ENCODE results near the gene C12orf75. TPM values are rescaled to one million over a fixed set of nuclear protein-coding genes. Genes with fewer than 3 reads are reported as not detected.
"Not testable (repeated sequence)": the region's sequence is repeated elsewhere in the genome, so short reads cannot be mapped to it uniquely, and the experiment has no call there.

The C12orf75 gene
- total RNA-seq, 2 experiments from 2014 or later: 16.7 to 17.0 TPM

DNA sequence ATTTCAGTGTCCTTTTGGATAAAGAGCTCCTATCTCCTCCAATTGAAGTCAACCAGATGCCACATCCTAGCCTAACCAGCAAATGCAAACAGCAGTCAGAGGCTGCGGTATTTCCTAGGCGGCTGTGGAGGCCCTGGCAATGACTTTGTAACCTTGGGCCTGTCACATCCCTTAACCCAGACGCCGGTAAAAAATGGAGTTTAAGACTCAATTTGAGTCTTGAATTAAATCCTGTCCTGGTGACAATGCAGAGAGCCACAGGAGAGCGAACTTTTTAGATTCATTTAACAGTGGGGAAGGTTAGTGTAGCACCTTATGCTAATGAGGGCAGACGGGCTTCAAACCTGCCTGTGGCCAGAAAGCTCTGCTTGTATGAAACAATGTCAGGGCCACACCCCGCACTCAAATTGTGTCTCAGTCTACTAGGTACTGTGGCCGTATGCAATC lies 1.3 kb downstream of the C12orf75 start:
- Mint-ChIP-seq H3K27ac (peak overlapping the region; percentile 74), H3K4me1 (ENCODE audit: low read depth) (peaks cover 63% of the 10 kb centered on the region), H3K36me3 (ENCODE audit: low read depth) (peaks cover 5% of the 10 kb centered on the region), H3K27me3 (no peaks in the 10 kb centered on the region), H3K4me3 (peak overlapping the region; percentile 87), H3K9me3 (no peaks in the 10 kb centered on the region)
- Histone ChIP-seq H3K27me3 (ENCODE audit: control insufficient read depth in 1 of 2, insufficient read depth in 2 of 2, low read length in 2 of 2) (no peaks in the 10 kb centered on the region), H3K36me3 (ENCODE audit: insufficient read depth, low read length) (no peaks in the 10 kb centered on the region), H3K27ac (ENCODE audit: low read depth in 1 of 2, low read length in 2 of 2) (peak overlapping the region in 1 of 2 donors; percentile 10), H3K9me3 (ENCODE audit: control insufficient read depth in 1 of 2, insufficient read depth in 1 of 2, low read length in 2 of 2) (no peaks in the 10 kb centered on the region), H3K4me3 (ENCODE audit: low read length) (peak overlapping the region; percentile 72), H3K4me1 (ENCODE audit: insufficient read depth, low read length) (peaks cover 30% of the 10 kb centered on the region)
- POLR2A ChIA-PET: interaction anchor here (1.2 to 4.5 kb wide), 2 partner anchors 30 to 96 kb away, joined by 3 to 25 read pairs; partner anchors contain the start of gene APPL2
- CTCF ChIA-PET: interaction anchor here (0.7 kb wide), 1 partner anchor 17 kb away, joined by 3 read pairs; no protein-coding TSS in a partner anchor
- intact Hi-C loops (cut with DNase I, micrococcal nuclease): loop anchor here in 1 of 2 experiments (5.0 kb wide), 1 partner anchor 225 kb away; the partner anchor contains the start of gene WASHC4
- peak in 7 of 14 experiments; percentile 9 to 61 (median 47) for DNase-seq
- peak; percentile 22 for ATAC-seq (ENCODE audit: poor library complexity)
- TF ChIP-seq, protein P1, sequence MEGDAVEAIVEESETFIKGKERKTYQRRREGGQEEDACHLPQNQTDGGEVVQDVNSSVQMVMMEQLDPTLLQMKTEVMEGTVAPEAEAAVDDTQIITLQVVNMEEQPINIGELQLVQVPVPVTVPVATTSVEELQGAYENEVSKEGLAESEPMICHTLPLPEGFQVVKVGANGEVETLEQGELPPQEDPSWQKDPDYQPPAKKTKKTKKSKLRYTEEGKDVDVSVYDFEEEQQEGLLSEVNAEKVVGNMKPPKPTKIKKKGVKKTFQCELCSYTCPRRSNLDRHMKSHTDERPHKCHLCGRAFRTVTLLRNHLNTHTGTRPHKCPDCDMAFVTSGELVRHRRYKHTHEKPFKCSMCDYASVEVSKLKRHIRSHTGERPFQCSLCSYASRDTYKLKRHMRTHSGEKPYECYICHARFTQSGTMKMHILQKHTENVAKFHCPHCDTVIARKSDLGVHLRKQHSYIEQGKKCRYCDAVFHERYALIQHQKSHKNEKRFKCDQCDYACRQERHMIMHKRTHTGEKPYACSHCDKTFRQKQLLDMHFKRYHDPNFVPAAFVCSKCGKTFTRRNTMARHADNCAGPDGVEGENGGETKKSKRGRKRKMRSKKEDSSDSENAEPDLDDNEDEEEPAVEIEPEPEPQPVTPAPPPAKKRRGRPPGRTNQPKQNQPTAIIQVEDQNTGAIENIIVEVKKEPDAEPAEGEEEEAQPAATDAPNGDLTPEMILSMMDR (IDR thresholded peaks at IDR 0.05): no peak

- Histone ChIP-seq H3K27ac (ENCODE audit: low read depth in 1 of 2, low read length in 2 of 2) (peak overlapping the region in 1 of 2 donors; percentile 10), H3K4me1 (ENCODE audit: insufficient read depth, low read length) (peaks cover 33% of the 10 kb centered on the region), H3K4me3 (ENCODE audit: low read length) (peak overlapping the region; percentile 72)
- not testable (repeated sequence) for ATAC-seq (ENCODE audit: poor library complexity); H3K9me3 ChIP-seq (ENCODE audit: control insufficient read depth in 1 of 2, insufficient read depth in 1 of 2, low read length in 2 of 2); H3K27me3 Mint-ChIP-seq; H3K36me3 Mint-ChIP-seq (ENCODE audit: low read depth); H3K36me3 ChIP-seq (ENCODE audit: insufficient read depth, low read length); DNase-seq; H3K9me3 Mint-ChIP-seq; H3K27me3 ChIP-seq (ENCODE audit: control insufficient read depth in 1 of 2, insufficient read depth in 2 of 2, low read length in 2 of 2)
- Mint-ChIP-seq H3K4me1 (ENCODE audit: low read depth) (peaks cover 61% of the 10 kb centered on the region), H3K4me3 (peak overlapping the region; percentile 87), H3K27ac (peak overlapping the region; percentile 74)
- CTCF ChIA-PET: interaction anchor here (0.7 kb wide), 1 partner anchor 17 kb away, joined by 3 read pairs; no protein-coding TSS in a partner anchor
- POLR2A ChIA-PET: interaction anchor here (1.2 to 4.5 kb wide), 2 partner anchors 30 to 97 kb away, joined by 3 to 25 read pairs; partner anchors contain the start of gene APPL2
- intact Hi-C loops (cut with DNase I, micrococcal nuclease): loop anchor here in 1 of 2 experiments (5.0 kb wide), 1 partner anchor 225 kb away; the partner anchor contains the start of gene WASHC4
These were observed 1.8 kb downstream of the C12orf75 start for GRCh38 chr12:105332286-105332685.

- Histone ChIP-seq H3K36me3 (ENCODE audit: insufficient read depth, low read length) (no peaks in the 10 kb centered on the region), H3K27ac (ENCODE audit: low read depth in 1 of 2, low read length in 2 of 2) (no peak overlapping the region), H3K27me3 (ENCODE audit: control insufficient read depth in 1 of 2, insufficient read depth in 2 of 2, low read length in 2 of 2) (no peaks in the 10 kb centered on the region), H3K9me3 (ENCODE audit: control insufficient read depth in 1 of 2, insufficient read depth in 1 of 2, low read length in 2 of 2) (no peaks in the 10 kb centered on the region), H3K4me1 (ENCODE audit: insufficient read depth, low read length) (peaks cover 35% of the 10 kb centered on the region), H3K4me3 (ENCODE audit: low read length) (no peak overlapping the region)
- Mint-ChIP-seq H3K36me3 (ENCODE audit: low read depth) (peaks cover 5% of the 10 kb centered on the region), H3K4me1 (ENCODE audit: low read depth) (peaks cover 61% of the 10 kb centered on the region), H3K9me3 (no peaks in the 10 kb centered on the region), H3K27ac (no peak overlapping the region), H3K27me3 (no peaks in the 10 kb centered on the region), H3K4me3 (peak overlapping the region; percentile 30)
- ChIA-PET POLR2A (interaction anchor here (1.2 to 4.5 kb wide), 2 partner anchors 29 to 97 kb away, joined by 3 to 25 read pairs; partner anchors contain the start of gene APPL2), CTCF (interaction anchor here (1.5 kb wide), 1 partner anchor 11 kb away, joined by 3 read pairs; no protein-coding TSS in a partner anchor)
- intact Hi-C loops (cut with DNase I, micrococcal nuclease): loop anchor here in 1 of 2 experiments (5.0 kb wide), 1 partner anchor 226 kb away; the partner anchor contains the start of gene WASHC4
- TF ChIP-seq, protein P1 (IDR thresholded peaks at IDR 0.05): no peak
- ATAC-seq (ENCODE audit: poor library complexity) (no peak), DNase-seq (no peak)
These were observed 2.4 kb downstream of the C12orf75 start for GRCh38 chr12:105332925-105333324.

Measured in CD4-positive, alpha-beta T cell (primary cell).